ENCODE results near the gene GRIN2A.

GRIN2A gene

GRCh38 chr16:10181196-10182162 is 749 bp downstream of the GRIN2A start:
- DNase-seq (ENCODE audit: low read depth in 3 of 3): peak in 1 of 3 experiments; percentile 10

- DNase-seq (ENCODE audit: low read depth in 3 of 3): no peak
Measured at GRCh38 chr16:10180771-10181163, 1.5 kb downstream of the GRIN2A start.

GRCh38 chr16:10180042-10180770 is 2.0 kb downstream of the GRIN2A start:
- no peak for DNase-seq (ENCODE audit: low read depth in 3 of 3)

GRCh38 chr16:10178526-10178925 is 3.7 kb downstream of the GRIN2A start:
- no peak for DNase-seq (ENCODE audit: low read depth in 3 of 3)

- no peak for DNase-seq (ENCODE audit: low read depth in 3 of 3)
Measured at GRCh38 chr16:10178080-10178479, 4.1 kb downstream of the GRIN2A start.

GRCh38 chr16:10172848-10173655 is 9.2 kb downstream of the GRIN2A start:
- DNase-seq (ENCODE audit: low read depth in 3 of 3): no peak

- no peak for DNase-seq (ENCODE audit: low read depth in 3 of 3)
Measured at GRCh38 chr16:10171221-10171620, 11.0 kb downstream of the GRIN2A start.

- DNase-seq (ENCODE audit: low read depth in 3 of 3): no peak
Measured at GRCh38 chr16:10169904-10170410, 12.3 kb downstream of the GRIN2A start.

- DNase-seq (ENCODE audit: low read depth in 3 of 3): no peak
Measured at GRCh38 chr16:10169031-10169430, 13.2 kb downstream of the GRIN2A start.

GRCh38 chr16:10168258-10168657 is 14.0 kb downstream of the GRIN2A start:
- no peak for DNase-seq (ENCODE audit: low read depth in 3 of 3)

GRCh38 chr16:10165643-10166042 is 16.6 kb downstream of the GRIN2A start:
- DNase-seq (ENCODE audit: low read depth in 3 of 3): no peak

GRCh38 chr16:10162981-10163380 is 19.2 kb downstream of the GRIN2A start:
- no peak for DNase-seq (ENCODE audit: low read depth in 3 of 3)

GRCh38 chr16:10156099-10156498 is 26.1 kb downstream of the GRIN2A start:
- DNase-seq (ENCODE audit: low read depth in 3 of 3): no peak

GRCh38 chr16:10154389-10154788 is 27.8 kb downstream of the GRIN2A start:
- no peak for DNase-seq (ENCODE audit: low read depth in 3 of 3)

- no peak for DNase-seq (ENCODE audit: low read depth in 3 of 3)
Measured at GRCh38 chr16:10153985-10154384, 28.2 kb downstream of the GRIN2A start.

- no peak for DNase-seq (ENCODE audit: low read depth in 3 of 3)
Measured at GRCh38 chr16:10151718-10152117, 30.5 kb downstream of the GRIN2A start.

- DNase-seq (ENCODE audit: low read depth in 3 of 3): no peak
Measured at GRCh38 chr16:10150906-10151305, 31.3 kb downstream of the GRIN2A start.

GRCh38 chr16:10145542-10146035 is 36.6 kb downstream of the GRIN2A start:
- no peak for DNase-seq (ENCODE audit: low read depth in 3 of 3)

GRCh38 chr16:10141671-10142070 is 40.6 kb downstream of the GRIN2A start:
- no peak for DNase-seq (ENCODE audit: low read depth in 3 of 3)

GRCh38 chr16:10138881-10139280 is 43.3 kb downstream of the GRIN2A start:
- DNase-seq (ENCODE audit: low read depth in 3 of 3): no peak

- DNase-seq (ENCODE audit: low read depth in 3 of 3): no peak
Measured at GRCh38 chr16:10137341-10137740, 44.9 kb downstream of the GRIN2A start.

GRCh38 chr16:10136916-10137315 is 45.3 kb downstream of the GRIN2A start:
- DNase-seq (ENCODE audit: low read depth in 3 of 3): no peak
